ENCODE measurements around the gene FOXA2. TPM values are rescaled to one million over a fixed set of nuclear protein-coding genes. Genes with fewer than 3 reads are reported as not detected.

FOXA2 gene
- polyA plus RNA-seq, 1 donor from 2014 or later: not detected

- TF ChIP-seq, protein P1, sequence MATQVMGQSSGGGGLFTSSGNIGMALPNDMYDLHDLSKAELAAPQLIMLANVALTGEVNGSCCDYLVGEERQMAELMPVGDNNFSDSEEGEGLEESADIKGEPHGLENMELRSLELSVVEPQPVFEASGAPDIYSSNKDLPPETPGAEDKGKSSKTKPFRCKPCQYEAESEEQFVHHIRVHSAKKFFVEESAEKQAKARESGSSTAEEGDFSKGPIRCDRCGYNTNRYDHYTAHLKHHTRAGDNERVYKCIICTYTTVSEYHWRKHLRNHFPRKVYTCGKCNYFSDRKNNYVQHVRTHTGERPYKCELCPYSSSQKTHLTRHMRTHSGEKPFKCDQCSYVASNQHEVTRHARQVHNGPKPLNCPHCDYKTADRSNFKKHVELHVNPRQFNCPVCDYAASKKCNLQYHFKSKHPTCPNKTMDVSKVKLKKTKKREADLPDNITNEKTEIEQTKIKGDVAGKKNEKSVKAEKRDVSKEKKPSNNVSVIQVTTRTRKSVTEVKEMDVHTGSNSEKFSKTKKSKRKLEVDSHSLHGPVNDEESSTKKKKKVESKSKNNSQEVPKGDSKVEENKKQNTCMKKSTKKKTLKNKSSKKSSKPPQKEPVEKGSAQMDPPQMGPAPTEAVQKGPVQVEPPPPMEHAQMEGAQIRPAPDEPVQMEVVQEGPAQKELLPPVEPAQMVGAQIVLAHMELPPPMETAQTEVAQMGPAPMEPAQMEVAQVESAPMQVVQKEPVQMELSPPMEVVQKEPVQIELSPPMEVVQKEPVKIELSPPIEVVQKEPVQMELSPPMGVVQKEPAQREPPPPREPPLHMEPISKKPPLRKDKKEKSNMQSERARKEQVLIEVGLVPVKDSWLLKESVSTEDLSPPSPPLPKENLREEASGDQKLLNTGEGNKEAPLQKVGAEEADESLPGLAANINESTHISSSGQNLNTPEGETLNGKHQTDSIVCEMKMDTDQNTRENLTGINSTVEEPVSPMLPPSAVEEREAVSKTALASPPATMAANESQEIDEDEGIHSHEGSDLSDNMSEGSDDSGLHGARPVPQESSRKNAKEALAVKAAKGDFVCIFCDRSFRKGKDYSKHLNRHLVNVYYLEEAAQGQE (IDR thresholded peaks at IDR 0.05; ENCODE audit: borderline replicate concordance): no peak
Observed at GRCh38 chr20:22574545-22575086, 9.8 kb downstream of the FOXA2 start (continued).

DNA sequence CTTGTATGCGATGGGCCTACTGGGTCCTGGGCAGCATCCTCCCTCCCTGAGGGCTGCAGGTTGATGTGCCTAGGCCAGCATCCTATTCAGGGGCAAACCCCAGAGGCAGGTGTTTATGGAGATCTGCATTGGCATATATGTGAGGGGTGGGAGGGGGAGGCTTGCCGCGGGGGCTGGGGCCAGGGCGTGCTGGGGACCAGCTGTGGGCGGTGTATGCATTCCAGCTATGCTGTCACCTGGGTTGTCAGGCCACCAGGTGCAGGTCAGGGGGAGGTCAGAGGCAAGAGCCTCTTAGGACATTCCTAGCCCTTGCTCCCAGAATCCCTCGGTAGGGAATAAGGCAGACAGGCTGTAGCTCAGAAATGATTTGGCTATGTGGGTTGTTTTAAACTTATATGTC lies 11.9 kb downstream of the FOXA2 start:
- Histone ChIP-seq H3K4me3 (ENCODE audit: low read length) (no peak overlapping the region), H3K9ac (ENCODE audit: low read length) (no peak overlapping the region), H2AFZ (ENCODE audit: low read depth, low read length) (no peak overlapping the region), H3K9me2 (ENCODE audit: insufficient read depth, low read length) (no peaks in the 10 kb centered on the region), H3K27me3 (ENCODE audit: insufficient read depth, low read depth, low read length) (peaks cover 100% of the 10 kb centered on the region), H3F3A (ENCODE audit: insufficient read depth, low read length, poor library complexity, severe bottlenecking) (no peaks in the 10 kb centered on the region), H3K4me2 (ENCODE audit: low read length) (no peak overlapping the region), H3K9me3 (ENCODE audit: low read length) (no peaks in the 10 kb centered on the region), H3K36me3 (ENCODE audit: insufficient read depth, low read length) (no peaks in the 10 kb centered on the region), H3K79me2 (replicated peaks; ENCODE audit: insufficient read depth, low read length) (no peaks in the 10 kb centered on the region), H3K27ac (ENCODE audit: low read length) (no peak overlapping the region), H4K20me1 (ENCODE audit: insufficient read depth) (no peaks in the 10 kb centered on the region)
- no peak for TF ChIP-seq RAD21 (conservative IDR thresholded peaks at IDR 0.05)
- TF ChIP-seq CTCF (IDR thresholded peaks at IDR 0.05; ENCODE audit: poor library complexity, severe bottlenecking): no peak
- TF ChIP-seq POLR2AphosphoS5 (IDR thresholded peaks at IDR 0.05): no peak
- TF ChIP-seq EP300 (conservative IDR thresholded peaks at IDR 0.05; ENCODE audit: poor library complexity, severe bottlenecking): no peak
- TF ChIP-seq, protein P1 (IDR thresholded peaks at IDR 0.05; ENCODE audit: borderline replicate concordance): no peak
- no peak for TF ChIP-seq SMC3 (conservative IDR thresholded peaks at IDR 0.05; ENCODE audit: poor library complexity)
- no peak for TF ChIP-seq TAF1 (IDR thresholded peaks at IDR 0.05; ENCODE audit: low read depth)
- TF ChIP-seq EZH2 (IDR thresholded peaks at IDR 0.05; ENCODE audit: borderline replicate concordance, insufficient read depth, low read length, poor library complexity, severe bottlenecking): no peak
- no peak for TF ChIP-seq MXI1 (conservative IDR thresholded peaks at IDR 0.05; ENCODE audit: poor library complexity, severe bottlenecking)
